K562 (cell line): ENCODE results near the gene ATAD5. TPM values are rescaled to one million over a fixed set of nuclear protein-coding genes. Genes with fewer than 3 reads are reported as not detected.

Source experiments
- ARHGAP35 ChIP-seq: fragments of 450-650 bp; IDR thresholded peaks from 2 replicates; pipeline ENCODE4 v1.6.1; 2018; ENCODE audit not compliant: partially characterized antibody
- CEBPB ChIP-seq: fragments of 450-650 bp; IDR thresholded peaks from 2 replicates; pipeline ENCODE4 v1.6.1; 2016; ENCODE audit warnings: missing genetic modification characterization, missing compliant biosample characterization
- HDGF ChIP-seq: fragments of 450-650 bp; IDR thresholded peaks from 2 replicates; pipeline ENCODE4 v1.6.1; 2016
- L3MBTL2 ChIP-seq: fragments of 450-650 bp; IDR thresholded peaks from 2 replicates; pipeline ENCODE4 v1.6.1; 2016; ENCODE audit warnings: mild to moderate bottlenecking, moderate library complexity
- MAZ ChIP-seq, 2 experiments: fragments of 450-650 bp in 1 of 2; sonication (generic) in 1 of 2; formaldehyde crosslinking; IDR thresholded peaks in 1 of 2; conservative IDR thresholded peaks in 1 of 2; 2 replicates each; pipeline versions ENCODE4 v1.4.0 to v1.5.0; 2020; ENCODE audit warnings: mild to moderate bottlenecking in 1 of 2, missing genetic modification reagents in 1 of 2
- MCM2 ChIP-seq: fragments of 450-650 bp; IDR thresholded peaks from 2 replicates; pipeline ENCODE4 v1.6.1; 2017; ENCODE audit warnings: low read depth, mild to moderate bottlenecking
- NFYB ChIP-seq: IDR thresholded peaks from 2 replicates; pipeline ENCODE4 v1.6.1; 2011; ENCODE audit warnings: mild to moderate bottlenecking, moderate library complexity; ENCODE audit not compliant: insufficient read length; ENCODE audit errors: extremely low read depth
- NR1H2 ChIP-seq: sonication (generic); formaldehyde crosslinking; IDR thresholded peaks from 2 replicates; pipeline ENCODE4 v1.4.0; 2020; ENCODE audit warnings: mild to moderate bottlenecking, missing genetic modification reagents
- PCBP2 ChIP-seq: fragments of 200-400 bp; formaldehyde crosslinking; IDR thresholded peaks from 2 replicates; pipeline ENCODE4 v1.6.1; 2018; ENCODE audit warnings: low read length, low read depth, mild to moderate bottlenecking, moderate library complexity; ENCODE audit not compliant: poor library complexity, severe bottlenecking
- PHB2 ChIP-seq: fragments of 450-650 bp; IDR thresholded peaks from 2 replicates; pipeline ENCODE4 v1.6.1; 2017; ENCODE audit warnings: low read depth
- POLR2B ChIP-seq: fragments of 450-650 bp; IDR thresholded peaks from 2 replicates; pipeline ENCODE4 v1.6.1; 2018; ENCODE audit warnings: low read depth; ENCODE audit not compliant: partially characterized antibody
- SMAD1 ChIP-seq: fragments of 150-350 bp; IDR thresholded peaks from 2 replicates; pipeline ENCODE4 v1.6.1; 2014; ENCODE audit warnings: low read length, low read depth; ENCODE audit not compliant: partially characterized antibody
- SMARCA5 ChIP-seq: fragments of 450-650 bp; IDR thresholded peaks from 2 replicates; pipeline ENCODE4 v1.6.1; 2016
- ZC3H4 ChIP-seq: sonication (generic); formaldehyde crosslinking; IDR thresholded peaks from 2 replicates; pipeline ENCODE4 v1.9.0; 2021; ENCODE audit warnings: missing genetic modification reagents, borderline replicate concordance
- ZFP36 ChIP-seq: fragments of 150-350 bp; IDR thresholded peaks from 2 replicates; pipeline ENCODE4 v1.6.1; 2018; ENCODE audit warnings: low read length, low read depth; ENCODE audit not compliant: partially characterized antibody
- ZNF224 ChIP-seq: sonication (generic); formaldehyde crosslinking; IDR thresholded peaks from 2 replicates; pipeline ENCODE4 v1.8.0; 2022; ENCODE audit warnings: mild to moderate bottlenecking, missing genetic modification reagents
- ZNF699 ChIP-seq: fragments of 250-450 bp; sonication (Bioruptor Pico); IDR thresholded peaks from 2 replicates; pipeline ENCODE4 v1.8.0; 2021; ENCODE audit warnings: mild to moderate bottlenecking, moderate library complexity; ENCODE audit not compliant: insufficient replicate concordance
- ZNF707 ChIP-seq: fragments of 250-450 bp; sonication (Bioruptor Pico); conservative IDR thresholded peaks from 2 replicates; pipeline ENCODE4 v1.8.0; 2022; ENCODE audit warnings: inconsistent platforms, mild to moderate bottlenecking, moderate library complexity
- ZNF780A ChIP-seq: fragments of 250-450 bp; sonication (Bioruptor Pico); IDR thresholded peaks from 2 replicates; pipeline ENCODE4 v1.5.0; 2021; ENCODE audit warnings: mild to moderate bottlenecking
- polyA plus RNA-seq, 8 experiments: library from polyadenylated mRNA; depleted of rRNA in 4 of 8; stranded (reverse) in 5 of 8; unstranded in 3 of 8; fragments of >200 nt; fragmentation: Nextera tagmentation in 2 of 8; fragmentation: Illumina TruSeq in 1 of 8; extraction: Ambion mirVana in 2 of 8; extraction: Trizol in 1 of 8; gene quantifications; 2 replicates each; pipeline versions ENCODE4 v1.2.1 to v1.2.3, GENCODE V29; 2011 to 2014; ENCODE audit warnings: inconsistent platforms in 1 of 8, missing spikeins in 1 of 8
- total RNA-seq, 7 experiments: library from RNA; depleted of rRNA in 6 of 7; stranded (reverse); fragments of >200 nt in 6 of 7; fragmentation: Illumina TruSeq in 2 of 7; extraction: Trizol in 2 of 7; gene quantifications; 2 replicates each; pipeline versions ENCODE4 v1.2.1 to v1.2.3, GENCODE V29; 2011 to 2021; ENCODE audit warnings: low replicate concordance in 1 of 7
- TF ChIP-seq, protein P1 (sequence below): fragments of 250-450 bp; sonication (Bioruptor Pico); IDR thresholded peaks from 2 replicates; pipeline ENCODE4 v1.8.0; 2022; ENCODE audit warnings: inconsistent platforms, mild to moderate bottlenecking, moderate library complexity, borderline replicate concordance
- TF ChIP-seq, protein P2 (sequence below): fragments of 250-450 bp; sonication (Bioruptor Pico); IDR thresholded peaks from 2 replicates; pipeline ENCODE4 v1.5.0; 2022; ENCODE audit warnings: mild to moderate bottlenecking
- TF ChIP-seq, protein P3 (sequence below): sonication (generic); formaldehyde crosslinking; IDR thresholded peaks from 2 replicates; pipeline ENCODE4 v1.4.0; 2020; ENCODE audit warnings: mild to moderate bottlenecking, missing genetic modification reagents
- TF ChIP-seq, protein P4 (sequence below): sonication (generic); formaldehyde crosslinking; IDR thresholded peaks from 2 replicates; pipeline ENCODE4 v1.8.1; 2023; ENCODE audit warnings: mild to moderate bottlenecking, missing genetic modification reagents, moderate library complexity

Gene ATAD5
- total and polyA plus RNA-seq, 9 of the 15 experiments (the other 6 are each of a cell fraction or from before 2014, with no cell fraction given): 4.6 to 25.6 (median 19.5) TPM

DNA sequence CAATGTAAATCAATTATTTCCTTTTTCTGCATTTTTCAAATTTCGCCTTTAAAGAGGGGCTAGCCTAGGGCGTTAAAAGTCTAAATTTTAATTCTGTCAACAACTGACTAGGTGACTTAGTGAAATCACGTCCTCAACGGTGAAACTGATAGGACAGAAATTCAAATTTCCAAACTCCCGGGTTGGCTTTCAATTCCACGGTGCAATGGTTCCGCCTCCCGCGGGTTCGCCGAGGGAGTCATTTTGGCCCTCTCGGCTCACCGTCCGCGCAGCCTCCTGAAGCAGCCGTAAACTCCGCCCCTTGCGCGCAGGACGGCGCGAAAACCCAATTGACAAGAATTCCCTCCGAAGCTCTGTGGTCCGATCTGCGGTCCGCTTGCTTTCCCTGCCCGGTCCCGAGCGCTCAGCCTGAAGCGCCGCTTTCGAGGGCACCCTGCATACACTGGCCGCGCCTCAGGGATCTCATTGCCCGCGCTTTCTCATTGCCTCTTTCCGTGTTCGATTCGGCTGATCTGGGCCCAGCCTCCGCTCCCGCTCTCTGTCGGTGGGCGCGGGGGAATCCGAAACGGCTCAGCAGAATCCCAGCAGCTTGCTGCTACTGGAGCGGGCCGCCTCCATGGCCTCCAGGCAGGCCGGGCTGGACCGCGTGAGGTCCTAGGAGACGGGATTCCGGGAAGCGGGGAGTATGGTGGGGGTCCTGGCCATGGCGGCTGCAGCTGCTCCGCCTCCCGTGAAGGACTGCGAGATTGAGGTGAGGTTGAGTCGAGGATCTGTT, at the start of gene ATAD5 (continued):
- TF ChIP-seq SMARCA5: no peak
- TF ChIP-seq ZFP36: peak; percentile 16
- no peak for TF ChIP-seq ZC3H4 (CRISPR knock-in tag)
- TF ChIP-seq ZNF224: no peak
- peak; percentile 82; the same call in 1 of the 2 replicates for TF ChIP-seq L3MBTL2
- no peak for TF ChIP-seq MCM2
- TF ChIP-seq PHB2: no peak
- no peak for TF ChIP-seq ZNF699 (CRISPR knock-in tag)
- TF ChIP-seq, protein P1, sequence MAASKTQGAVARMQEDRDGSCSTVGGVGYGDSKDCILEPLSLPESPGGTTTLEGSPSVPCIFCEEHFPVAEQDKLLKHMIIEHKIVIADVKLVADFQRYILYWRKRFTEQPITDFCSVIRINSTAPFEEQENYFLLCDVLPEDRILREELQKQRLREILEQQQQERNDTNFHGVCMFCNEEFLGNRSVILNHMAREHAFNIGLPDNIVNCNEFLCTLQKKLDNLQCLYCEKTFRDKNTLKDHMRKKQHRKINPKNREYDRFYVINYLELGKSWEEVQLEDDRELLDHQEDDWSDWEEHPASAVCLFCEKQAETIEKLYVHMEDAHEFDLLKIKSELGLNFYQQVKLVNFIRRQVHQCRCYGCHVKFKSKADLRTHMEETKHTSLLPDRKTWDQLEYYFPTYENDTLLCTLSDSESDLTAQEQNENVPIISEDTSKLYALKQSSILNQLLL (CRISPR knock-in tag): no peak
- TF ChIP-seq, protein P2, sequence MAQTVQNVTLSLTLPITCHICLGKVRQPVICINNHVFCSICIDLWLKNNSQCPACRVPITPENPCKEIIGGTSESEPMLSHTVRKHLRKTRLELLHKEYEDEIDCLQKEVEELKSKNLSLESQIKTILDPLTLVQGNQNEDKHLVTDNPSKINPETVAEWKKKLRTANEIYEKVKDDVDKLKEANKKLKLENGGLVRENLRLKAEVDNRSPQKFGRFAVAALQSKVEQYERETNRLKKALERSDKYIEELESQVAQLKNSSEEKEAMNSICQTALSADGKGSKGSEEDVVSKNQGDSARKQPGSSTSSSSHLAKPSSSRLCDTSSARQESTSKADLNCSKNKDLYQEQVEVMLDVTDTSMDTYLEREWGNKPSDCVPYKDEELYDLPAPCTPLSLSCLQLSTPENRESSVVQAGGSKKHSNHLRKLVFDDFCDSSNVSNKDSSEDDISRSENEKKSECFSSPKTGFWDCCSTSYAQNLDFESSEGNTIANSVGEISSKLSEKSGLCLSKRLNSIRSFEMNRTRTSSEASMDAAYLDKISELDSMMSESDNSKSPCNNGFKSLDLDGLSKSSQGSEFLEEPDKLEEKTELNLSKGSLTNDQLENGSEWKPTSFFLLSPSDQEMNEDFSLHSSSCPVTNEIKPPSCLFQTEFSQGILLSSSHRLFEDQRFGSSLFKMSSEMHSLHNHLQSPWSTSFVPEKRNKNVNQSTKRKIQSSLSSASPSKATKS (CRISPR knock-in tag): no peak
- TF ChIP-seq NR1H2 (CRISPR knock-in tag): no peak
- no peak for TF ChIP-seq CEBPB (tag)
- TF ChIP-seq HDGF: no peak
- no peak for TF ChIP-seq NFYB
- TF ChIP-seq MAZ (CRISPR knock-in tag; conservative IDR thresholded peaks at IDR 0.05 in 1 of 2, IDR thresholded peaks at IDR 0.05 in 1 of 2): peak; percentile 17 to 35; a peak in 2 of 4 replicates
- TF ChIP-seq SMAD1: no peak
- TF ChIP-seq ARHGAP35: no peak
- no peak for TF ChIP-seq ZNF707
- TF ChIP-seq ZNF780A (CRISPR knock-in tag): no peak
- TF ChIP-seq, protein P3, sequence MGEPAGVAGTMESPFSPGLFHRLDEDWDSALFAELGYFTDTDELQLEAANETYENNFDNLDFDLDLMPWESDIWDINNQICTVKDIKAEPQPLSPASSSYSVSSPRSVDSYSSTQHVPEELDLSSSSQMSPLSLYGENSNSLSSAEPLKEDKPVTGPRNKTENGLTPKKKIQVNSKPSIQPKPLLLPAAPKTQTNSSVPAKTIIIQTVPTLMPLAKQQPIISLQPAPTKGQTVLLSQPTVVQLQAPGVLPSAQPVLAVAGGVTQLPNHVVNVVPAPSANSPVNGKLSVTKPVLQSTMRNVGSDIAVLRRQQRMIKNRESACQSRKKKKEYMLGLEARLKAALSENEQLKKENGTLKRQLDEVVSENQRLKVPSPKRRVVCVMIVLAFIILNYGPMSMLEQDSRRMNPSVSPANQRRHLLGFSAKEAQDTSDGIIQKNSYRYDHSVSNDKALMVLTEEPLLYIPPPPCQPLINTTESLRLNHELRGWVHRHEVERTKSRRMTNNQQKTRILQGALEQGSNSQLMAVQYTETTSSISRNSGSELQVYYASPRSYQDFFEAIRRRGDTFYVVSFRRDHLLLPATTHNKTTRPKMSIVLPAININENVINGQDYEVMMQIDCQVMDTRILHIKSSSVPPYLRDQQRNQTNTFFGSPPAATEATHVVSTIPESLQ (CRISPR knock-in tag): no peak; the same call in 1 of the 2 replicates
- TF ChIP-seq, protein P4, sequence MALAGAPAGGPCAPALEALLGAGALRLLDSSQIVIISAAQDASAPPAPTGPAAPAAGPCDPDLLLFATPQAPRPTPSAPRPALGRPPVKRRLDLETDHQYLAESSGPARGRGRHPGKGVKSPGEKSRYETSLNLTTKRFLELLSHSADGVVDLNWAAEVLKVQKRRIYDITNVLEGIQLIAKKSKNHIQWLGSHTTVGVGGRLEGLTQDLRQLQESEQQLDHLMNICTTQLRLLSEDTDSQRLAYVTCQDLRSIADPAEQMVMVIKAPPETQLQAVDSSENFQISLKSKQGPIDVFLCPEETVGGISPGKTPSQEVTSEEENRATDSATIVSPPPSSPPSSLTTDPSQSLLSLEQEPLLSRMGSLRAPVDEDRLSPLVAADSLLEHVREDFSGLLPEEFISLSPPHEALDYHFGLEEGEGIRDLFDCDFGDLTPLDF (CRISPR knock-in tag): peak; percentile 96
- TF ChIP-seq POLR2B: peak; percentile 75
- no peak for TF ChIP-seq PCBP2
